Measurements from ENCODE around the gene RNPEPL1. TPM values are rescaled to one million over a fixed set of nuclear protein-coding genes. Genes with fewer than 3 reads are reported as not detected.

RNPEPL1 gene
- total RNA-seq, 1 donor from 2014 or later, result 20.8 TPM

- DNase-seq (ENCODE audit: low read depth, low spot score), result no peak
Observed at GRCh38 chr2:240624011-240624949, 56.0 kb downstream of the RNPEPL1 start.

- DNase-seq (ENCODE audit: low read depth, low spot score), result no peak
Observed at GRCh38 chr2:240624950-240625621, 56.8 kb downstream of the RNPEPL1 start, which contains the start of gene GPR35. Gene GPR35, plus strand, starts transcription at chr2:240625480. Its CDS starts 4,473 bp downstream, at chr2:240629953.

GRCh38 chr2:240626531-240627300 lies 58.4 kb downstream of the RNPEPL1 start:
- DNase-seq (ENCODE audit: low read depth, low spot score), result no peak

DNA sequence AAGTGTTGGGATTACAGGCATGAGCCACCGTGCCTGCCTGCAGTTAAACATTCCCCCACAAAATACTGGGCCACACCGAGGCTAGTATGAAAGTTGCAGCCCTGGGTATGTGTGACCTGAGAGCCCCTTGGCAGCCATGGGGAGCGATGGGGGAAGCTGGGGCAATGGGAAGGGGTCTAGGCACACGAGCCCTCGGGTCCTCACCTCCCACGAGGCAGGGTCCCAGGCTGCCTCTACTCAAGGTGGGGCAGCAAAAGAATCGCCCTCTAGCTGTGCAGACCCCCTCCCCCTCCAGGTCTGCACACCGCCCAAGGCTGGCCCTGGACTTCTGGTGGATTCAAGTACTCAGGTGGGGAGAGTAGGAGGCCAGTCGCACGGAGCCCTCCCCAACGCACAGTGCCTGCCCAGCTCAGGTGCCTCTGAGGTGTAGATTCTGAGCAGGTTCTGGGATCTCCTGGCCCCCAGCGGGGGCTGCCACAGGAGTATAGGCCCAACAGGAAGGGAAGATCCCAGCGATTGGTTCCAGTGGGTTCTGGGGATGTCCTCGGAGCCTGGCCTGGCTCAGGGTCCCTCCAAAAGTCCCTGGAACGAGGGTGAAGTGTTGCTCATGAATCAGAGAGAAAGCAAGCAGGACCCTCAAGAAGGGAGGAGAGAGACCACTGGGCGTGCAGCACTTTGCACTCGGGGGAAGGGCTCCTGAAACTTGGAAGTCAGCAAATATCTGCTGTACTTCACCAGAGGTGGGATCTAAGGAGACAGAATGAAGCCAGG lies 59.6 kb downstream of the RNPEPL1 start:
- DNase-seq (ENCODE audit: low read depth, low spot score), result no peak

DNA sequence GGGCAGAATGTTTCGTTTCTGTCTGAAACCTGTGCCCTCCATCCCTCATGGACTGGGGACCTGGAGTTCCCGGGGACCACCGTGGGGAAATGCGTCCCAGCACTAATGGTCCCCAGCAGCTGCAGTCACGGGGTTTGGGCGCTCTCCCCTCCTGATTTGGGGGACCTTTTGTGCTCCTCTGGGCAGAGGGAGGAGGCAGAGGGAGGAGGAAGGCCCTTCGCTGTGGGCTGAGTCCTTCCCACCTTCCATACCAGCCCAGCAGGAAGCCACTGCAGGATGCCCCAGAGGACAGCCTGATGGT lies 60.2 kb downstream of the RNPEPL1 start:
- DNase-seq (ENCODE audit: low read depth, low spot score), result no peak

- no peak for DNase-seq (ENCODE audit: low read depth, low spot score)
Observed at GRCh38 chr2:240628808-240629618, 60.7 kb downstream of the RNPEPL1 start.

GRCh38 chr2:240629619-240629967 lies 61.3 kb downstream of the RNPEPL1 start:
- no peak for DNase-seq (ENCODE audit: low read depth, low spot score)

GRCh38 chr2:240629968-240630770 lies 61.9 kb downstream of the RNPEPL1 start:
- no peak for DNase-seq (ENCODE audit: low read depth, low spot score)

Other genes starting within 250 kb of the RNPEPL1 start
- 18.6 and 27.2 TPM in 2 replicates for gene GPC1, start 132.8 kb upstream of the RNPEPL1 start, total RNA-seq
- 3.8 and 5.3 TPM in 2 replicates for gene ANKMY1, start 10.5 kb upstream of the RNPEPL1 start, total RNA-seq
- gene DUSP28, start 8.1 kb upstream of the RNPEPL1 start, total RNA-seq, result 1.8 and 2.2 TPM in 2 replicates
- 28.9 and 30.3 TPM in 2 replicates for gene CAPN10, start 18.2 kb downstream of the RNPEPL1 start, total RNA-seq
- 0.13 and 0.21 TPM in 2 replicates for gene GPR35, start 57.0 kb downstream of the RNPEPL1 start, total RNA-seq
- gene AQP12B, start 114.4 kb downstream of the RNPEPL1 start, total RNA-seq, result not detected in 2 replicates
- not detected in 2 replicates for gene AQP12A, start 123.4 kb downstream of the RNPEPL1 start, total RNA-seq